Activated T-cell treated with anti-CD3 and anti-CD28 coated beads for 48 hours (primary cell): ENCODE results near the gene ADGRB2.

Source experiments
- DNase-seq: peaks from one replicate; pipeline ENCODE4 v3.0.0-alpha.2; 2020; ENCODE audit warnings: low read depth

The ADGRB2 gene

DNA sequence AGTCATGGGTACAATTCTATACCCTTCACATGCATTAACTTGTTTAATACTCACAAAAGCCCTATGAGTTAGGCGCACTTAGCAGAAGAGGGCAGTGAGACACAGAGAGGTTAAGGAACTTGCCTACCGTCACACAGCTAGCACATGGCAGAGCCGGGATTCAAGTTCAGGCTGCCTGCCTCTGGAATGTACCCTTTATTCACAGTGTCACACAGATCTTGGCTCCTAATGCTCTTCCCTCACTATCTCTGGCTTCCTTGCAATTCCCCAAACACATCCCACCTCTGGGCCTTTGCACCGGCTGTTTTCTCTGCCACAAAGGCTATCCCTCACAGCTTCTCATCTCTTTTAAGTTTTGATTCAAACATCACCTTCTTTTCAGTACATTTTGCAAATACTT, 85.5 kb downstream of the ADGRB2 start:
- DNase-seq = no peak

DNA sequence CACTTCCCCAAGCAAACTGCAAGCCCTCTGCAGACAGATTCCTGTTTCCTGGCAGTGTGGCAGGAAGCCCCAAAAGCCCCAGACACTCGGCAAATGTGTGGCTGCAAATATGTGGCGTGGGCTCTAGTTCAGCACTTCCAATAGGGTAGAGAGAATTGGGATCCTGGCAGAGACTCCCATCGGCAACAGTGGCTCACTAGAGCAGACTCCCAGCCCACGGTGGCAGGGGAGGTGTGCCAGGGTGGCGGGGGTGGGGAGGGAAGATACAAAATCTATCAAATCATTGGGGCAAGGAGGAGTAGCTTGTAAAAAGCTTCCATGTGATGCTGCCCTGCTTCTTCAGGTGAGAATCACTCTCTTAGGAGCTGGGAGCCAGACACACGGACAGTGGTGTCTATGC, 86.2 kb downstream of the ADGRB2 start:
- no peak for DNase-seq

- no peak for DNase-seq
Observed at GRCh38 chr1:31677401-31677800, 86.7 kb downstream of the ADGRB2 start.
